Fibroblast of lung (primary cell): ENCODE data around the gene PSAT1. TPM values are rescaled to one million over a fixed set of nuclear protein-coding genes. Genes with fewer than 3 reads are reported as not detected.

Experiments
- DNase-seq, 2 donors: peaks; one replicate each; pipeline versions ENCODE4 v3.0.0 to v3.0.0-alpha.2; 2010; ENCODE audit warnings: low read depth in 2 of 2
- H2AFZ ChIP-seq: 2 replicates; pipeline ENCODE4 v1.5.1; 2012; ENCODE audit warnings: low read length, control low read depth, inconsistent platforms
- H3K27ac ChIP-seq: 2 replicates; pipeline ENCODE4 v1.5.1; 2011; ENCODE audit warnings: low read length, control low read depth; ENCODE audit not compliant: insufficient read depth
- H3K27me3 ChIP-seq: 2 replicates; pipeline ENCODE4 v1.5.1; 2011; ENCODE audit warnings: mild to moderate bottlenecking, low read length; ENCODE audit not compliant: control insufficient read depth, insufficient read depth
- H3K36me3 ChIP-seq: 2 replicates; pipeline ENCODE4 v1.5.1; 2011; ENCODE audit warnings: low read length; ENCODE audit not compliant: control insufficient read depth, insufficient read depth
- H3K4me1 ChIP-seq: 2 replicates; pipeline ENCODE4 v1.5.1; 2011; ENCODE audit warnings: low read length; ENCODE audit not compliant: control insufficient read depth, insufficient read depth; ENCODE audit errors: extremely low read depth
- H3K4me2 ChIP-seq: 2 replicates; pipeline ENCODE4 v1.5.1; 2011; ENCODE audit warnings: low read length, control low read depth; ENCODE audit not compliant: insufficient read depth; ENCODE audit errors: extremely low read depth
- H3K4me3 ChIP-seq, 4 experiments: fragments of 200-600 bp in 1 of 4; sonication (generic) in 1 of 4; replicated peaks in 1 of 4; 2 replicates each; pipeline ENCODE4 v1.5.1; 2011 to 2016; ENCODE audit warnings: low read length in 4 of 4, low read depth in 3 of 4, mild to moderate bottlenecking in 3 of 4, control low read depth in 2 of 4, inconsistent platforms in 1 of 4, mixed read lengths in 1 of 4; ENCODE audit not compliant: insufficient read depth in 1 of 4; ENCODE audit errors: control extremely low read depth in 1 of 4
- H3K79me2 ChIP-seq: 2 replicates; pipeline ENCODE4 v1.5.1; 2012; ENCODE audit warnings: mild to moderate bottlenecking, low read length, inconsistent platforms; ENCODE audit not compliant: control insufficient read depth, insufficient read depth
- H3K9ac ChIP-seq: 2 replicates; pipeline ENCODE4 v1.5.1; 2011; ENCODE audit warnings: mild to moderate bottlenecking, low read length, control low read depth; ENCODE audit not compliant: insufficient read depth
- H3K9me3 ChIP-seq: 2 replicates; pipeline ENCODE4 v1.5.1; 2012; ENCODE audit warnings: low read depth, low read length; ENCODE audit not compliant: control insufficient read depth, insufficient read depth
- H4K20me1 ChIP-seq: 2 replicates; pipeline ENCODE4 v1.5.1; 2011; ENCODE audit warnings: low read length; ENCODE audit not compliant: control insufficient read depth, insufficient read depth; ENCODE audit errors: extremely low read depth
- CTCF ChIP-seq, 2 donors: IDR thresholded peaks in 1 of 2; conservative IDR thresholded peaks in 1 of 2; 1 replicate in 1 of 2; 2 replicates in 1 of 2; pipeline ENCODE4 v1.5.1; 2011 to 2012; ENCODE audit warnings: low read length in 2 of 2, control low read depth in 1 of 2, inconsistent platforms in 1 of 2, low read depth in 1 of 2, mild to moderate bottlenecking in 1 of 2
- EZH2 ChIP-seq: IDR thresholded peaks from 2 replicates; pipeline ENCODE4 v1.5.1; 2012; ENCODE audit warnings: low read length, control low read depth, mild to moderate bottlenecking; ENCODE audit errors: missing control alignments
- polyA plus RNA-seq, 2 donors: library from polyadenylated mRNA; depleted of rRNA in 1 of 2; stranded (reverse) in 1 of 2; unstranded in 1 of 2; fragments of >200 nt; gene quantifications; 2 replicates each; pipeline ENCODE4 v1.2.1, GENCODE V29; 2011 to 2012; ENCODE audit warnings: missing spikeins in 1 of 2
- total RNA-seq: library from RNA; depleted of rRNA; stranded (reverse); fragments of >200 nt; gene quantifications from 2 replicates; pipeline ENCODE4 v1.2.1, GENCODE V29; 2014

Gene PSAT1
- total and polyA plus RNA-seq, 2 donors (not counting 1 experiment from before 2014, with no cell fraction given) = 74.6 to 115 TPM

- TF ChIP-seq EZH2 = no peak
- TF ChIP-seq CTCF (conservative IDR thresholded peaks at IDR 0.05 in 1 of 2, IDR thresholded peaks at IDR 0.05 in 1 of 2; ENCODE audit: low read depth in 1 of 2, low read length in 2 of 2) = no peak
- no peak overlapping the region for H3K9ac ChIP-seq
These were observed 44.3 kb upstream of the PSAT1 start for GRCh38 chr9:78252616-78253015.

GRCh38 chr9:78253285-78253684, 43.6 kb upstream of the PSAT1 start:
- Histone ChIP-seq H3K9me3 (no peaks in the 10 kb centered on the region), H3K9ac (no peak overlapping the region), H3K4me1 (no peaks in the 10 kb centered on the region), H3K4me3 (no peak overlapping the region), H2AFZ (no peak overlapping the region), H3K36me3 (no peaks in the 10 kb centered on the region), H3K4me2 (no peak overlapping the region), H4K20me1 (no peaks in the 10 kb centered on the region), H3K79me2 (no peaks in the 10 kb centered on the region), H3K27ac (no peak overlapping the region), H3K27me3 (no peaks in the 10 kb centered on the region)
- no peak for TF ChIP-seq CTCF (conservative IDR thresholded peaks at IDR 0.05 in 1 of 2, IDR thresholded peaks at IDR 0.05 in 1 of 2; ENCODE audit: low read depth in 1 of 2, low read length in 2 of 2)
- TF ChIP-seq EZH2 = no peak
- no peak for DNase-seq

More at GRCh38 chr9:78252616-78253015, 44.3 kb upstream of the PSAT1 start:
- Histone ChIP-seq H3K4me1 (no peaks in the 10 kb centered on the region), H3K4me3 (no peak overlapping the region), H3K79me2 (no peaks in the 10 kb centered on the region), H3K9me3 (no peaks in the 10 kb centered on the region), H3K36me3 (no peaks in the 10 kb centered on the region), H4K20me1 (no peaks in the 10 kb centered on the region), H3K27me3 (no peaks in the 10 kb centered on the region), H3K4me2 (no peak overlapping the region), H3K27ac (no peak overlapping the region), H2AFZ (no peak overlapping the region)
- DNase-seq = no peak

GRCh38 chr9:78261403-78262001, 35.4 kb upstream of the PSAT1 start:
- Histone ChIP-seq H3K36me3 (no peaks in the 10 kb centered on the region), H3K9ac (no peak overlapping the region), H3K4me1 (no peaks in the 10 kb centered on the region), H4K20me1 (no peaks in the 10 kb centered on the region), H3K4me3 (no peak overlapping the region), H3K27me3 (no peaks in the 10 kb centered on the region), H2AFZ (no peak overlapping the region), H3K27ac (no peak overlapping the region), H3K79me2 (no peaks in the 10 kb centered on the region), H3K9me3 (no peaks in the 10 kb centered on the region), H3K4me2 (no peak overlapping the region)
- peak; percentile 32 to 76 for DNase-seq
- TF ChIP-seq EZH2 (no peak), CTCF (conservative IDR thresholded peaks at IDR 0.05 in 1 of 2, IDR thresholded peaks at IDR 0.05 in 1 of 2; ENCODE audit: low read depth in 1 of 2, low read length in 2 of 2) (peak in 1 of 2 donors; percentile 52)
